Hematopoietic multipotent progenitor cell treated with erythropoietin and hydrocortisone succinate and interleukin-3 and kit ligand, for 8 days (in vitro differentiated cells): Measurements from ENCODE around the gene PLA2G7.
A peak's percentile ranks its signal among the peaks of the same experiment; 100 is the strongest.

Source experiments
- DNase-seq: peaks from one replicate; pipeline ENCODE4 v3.0.0-alpha.2; 2015

Gene PLA2G7

GRCh38 chr6:46687619-46688097, 47.5 kb downstream of the PLA2G7 start, which contains the start of gene TDRD6:
Gene TDRD6, plus strand, starts transcription at chr6:46687885. Its CDS starts 244 bp downstream, at chr6:46688129.
- DNase-seq, result no peak

- DNase-seq, result peak; percentile 45
Measured at GRCh38 chr6:46684771-46685170, 50.4 kb downstream of the PLA2G7 start.

- DNase-seq, result no peak
Measured at GRCh38 chr6:46677314-46677654, 57.9 kb downstream of the PLA2G7 start.

GRCh38 chr6:46676604-46677313, 58.4 kb downstream of the PLA2G7 start:
- no peak for DNase-seq

- no peak for DNase-seq
Measured at GRCh38 chr6:46674410-46674809, 60.8 kb downstream of the PLA2G7 start.

- no peak for DNase-seq
Measured at GRCh38 chr6:46667377-46667776, 67.8 kb downstream of the PLA2G7 start.

GRCh38 chr6:46661483-46661882, 73.7 kb downstream of the PLA2G7 start:
- no peak for DNase-seq

GRCh38 chr6:46657642-46658041, 77.5 kb downstream of the PLA2G7 start:
- no peak for DNase-seq

- peak; percentile 30 for DNase-seq
Measured at GRCh38 chr6:46655803-46656202, 79.4 kb downstream of the PLA2G7 start.
